Mesendoderm (in vitro differentiated cells): ENCODE data around the gene CAMK2A.

Source experiments
- DNase-seq: peaks from one replicate; pipeline ENCODE4 v3.0.0; 2013
- H2AK5ac ChIP-seq: 2 replicates; pipeline ENCODE4 v1.6.1; 2013; ENCODE audit warnings: low read length, inconsistent platforms
- H2BK120ac ChIP-seq: 2 replicates; pipeline ENCODE4 v1.6.1; 2013; ENCODE audit warnings: low read depth, mild to moderate bottlenecking, low read length, moderate library complexity, mixed read lengths
- H2BK15ac ChIP-seq: replicated peaks from 2 replicates; pipeline ENCODE4 v1.6.1; 2013; ENCODE audit warnings: low read depth, mild to moderate bottlenecking, moderate library complexity
- H2BK5ac ChIP-seq: 2 replicates; pipeline ENCODE4 v1.6.1; 2013; ENCODE audit warnings: low read length, inconsistent platforms
- H3K18ac ChIP-seq: 2 replicates; pipeline ENCODE4 v1.6.1; 2013; ENCODE audit warnings: mild to moderate bottlenecking, low read length, mixed read lengths
- H3K23ac ChIP-seq: one replicate; pipeline ENCODE4 v1.6.1; 2013; ENCODE audit warnings: low read length
- H3K27ac ChIP-seq: 2 replicates; pipeline ENCODE4 v1.5.1; 2013; ENCODE audit warnings: low read depth, mild to moderate bottlenecking, inconsistent platforms, low read length, moderate library complexity
- H3K27me3 ChIP-seq: 2 replicates; pipeline ENCODE4 v1.6.1; 2013; ENCODE audit warnings: low read length, control low read depth, mild to moderate bottlenecking, inconsistent platforms; ENCODE audit not compliant: insufficient read depth, poor library complexity
- H3K36me3 ChIP-seq: 2 replicates; pipeline ENCODE4 v1.6.1; 2013; ENCODE audit warnings: low read length, inconsistent platforms; ENCODE audit not compliant: control insufficient read depth, insufficient read depth
- H3K4ac ChIP-seq: one replicate; pipeline ENCODE4 v1.6.1; 2013; ENCODE audit warnings: low read depth, mild to moderate bottlenecking, low read length, moderate library complexity
- H3K4me1 ChIP-seq: 2 replicates; pipeline ENCODE4 v1.6.1; 2013; ENCODE audit warnings: low read depth, low read length, inconsistent platforms; ENCODE audit not compliant: control insufficient read depth
- H3K4me2 ChIP-seq: 2 replicates; pipeline ENCODE4 v1.6.1; 2013; ENCODE audit warnings: low read length
- H3K4me3 ChIP-seq: 2 replicates; pipeline ENCODE4 v1.5.1; 2013; ENCODE audit warnings: mild to moderate bottlenecking, low read length
- H3K56ac ChIP-seq: one replicate; pipeline ENCODE4 v1.6.1; 2013; ENCODE audit warnings: low read length
- H3K79me1 ChIP-seq: 2 replicates; pipeline ENCODE4 v1.6.1; 2013; ENCODE audit warnings: low read length, inconsistent platforms
- H3K79me2 ChIP-seq: 2 replicates; pipeline ENCODE4 v1.6.1; 2013; ENCODE audit warnings: mild to moderate bottlenecking, low read length; ENCODE audit not compliant: control insufficient read depth, insufficient read depth
- H3K9ac ChIP-seq: 2 replicates; pipeline ENCODE4 v1.6.1; 2013; ENCODE audit warnings: low read length, inconsistent platforms
- H4K5ac ChIP-seq: one replicate; pipeline ENCODE4 v1.6.1; 2013; ENCODE audit warnings: low read length
- H4K8ac ChIP-seq: one replicate; pipeline ENCODE4 v1.6.1; 2013; ENCODE audit warnings: low read depth, mild to moderate bottlenecking, control low read depth, low read length, moderate library complexity
- WGBS: extraction: QIAGEN DNeasy Blood & Tissue Kit; methylation state at CpG from one replicate; pipeline ENCODE4 v1.1.7; 2013; ENCODE audit warnings: low lambda C conversion rate, missing lambda C conversion rate; ENCODE audit not compliant: insufficient coverage; ENCODE audit errors: extremely low coverage; 5-methylcytosine and 5-hydroxymethylcytosine counted together

CAMK2A gene

GRCh38 chr5:150227036-150227435 is 62.5 kb downstream of the CAMK2A start:
- no peak overlapping the region for H3K4me2 ChIP-seq
- H3K56ac ChIP-seq: no peak overlapping the region
- H3K9ac ChIP-seq: no peak overlapping the region
- no peaks in the 10 kb centered on the region for H3K79me2 ChIP-seq
- H3K4ac ChIP-seq: no peak overlapping the region
- H4K8ac ChIP-seq: no peak overlapping the region
- WGBS: no CpG with 5 or more reads among the region's 5 CpGs
- no peak overlapping the region for H3K4me3 ChIP-seq
- no peak for DNase-seq
- no peak overlapping the region for H4K5ac ChIP-seq
- no peak overlapping the region for H3K23ac ChIP-seq
- no peak overlapping the region for H2AK5ac ChIP-seq
- no peak overlapping the region for H3K18ac ChIP-seq
- H2BK15ac ChIP-seq: no peak overlapping the region
- H3K36me3 ChIP-seq: no peaks in the 10 kb centered on the region
- H2BK120ac ChIP-seq: no peak overlapping the region
- no peak overlapping the region for H2BK5ac ChIP-seq
- H3K27me3 ChIP-seq: no peaks in the 10 kb centered on the region
- H3K4me1 ChIP-seq: peaks cover 4% of the 10 kb centered on the region
- H3K27ac ChIP-seq: no peak overlapping the region
- no peaks in the 10 kb centered on the region for H3K79me1 ChIP-seq

- Histone ChIP-seq H3K56ac (no peak overlapping the region), H3K18ac (no peak overlapping the region), H3K79me1 (no peaks in the 10 kb centered on the region), H3K9ac (no peak overlapping the region), H3K4me1 (peaks cover 4% of the 10 kb centered on the region), H2BK5ac (no peak overlapping the region), H3K4me2 (no peak overlapping the region), H4K8ac (no peak overlapping the region), H2AK5ac (no peak overlapping the region), H3K79me2 (no peaks in the 10 kb centered on the region), H2BK15ac (no peak overlapping the region), H3K27me3 (no peaks in the 10 kb centered on the region), H4K5ac (no peak overlapping the region), H3K36me3 (no peaks in the 10 kb centered on the region), H3K4me3 (no peak overlapping the region), H3K4ac (no peak overlapping the region), H2BK120ac (no peak overlapping the region), H3K23ac (no peak overlapping the region), H3K27ac (no peak overlapping the region)
- DNase-seq: no peak
- no CpG with 5 or more reads among the region's 8 CpGs for WGBS
Measured at GRCh38 chr5:150224483-150225027, 65.0 kb downstream of the CAMK2A start.

DNA sequence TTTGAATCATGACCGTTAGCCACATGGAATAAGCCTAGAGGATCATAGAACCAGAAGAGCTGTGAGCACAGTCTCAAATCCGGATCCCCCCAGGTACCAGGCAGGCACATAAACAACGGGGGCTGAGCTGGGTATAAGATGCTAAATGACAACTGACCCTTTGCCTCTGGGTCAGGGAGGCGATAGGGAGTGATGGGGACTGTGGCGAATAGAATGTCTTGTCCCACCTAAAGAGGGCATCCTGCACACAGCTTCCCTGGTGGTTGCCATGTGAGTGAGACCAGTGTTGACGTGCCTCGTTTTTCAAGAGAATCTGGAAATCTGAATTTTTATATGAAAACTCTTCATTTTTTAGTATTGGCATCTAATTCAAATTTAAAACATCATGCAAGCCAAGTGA is 66.1 kb downstream of the CAMK2A start:
- Histone ChIP-seq H3K4me1 (peaks cover 4% of the 10 kb centered on the region), H3K4ac (no peak overlapping the region), H4K5ac (no peak overlapping the region), H3K79me1 (no peaks in the 10 kb centered on the region), H3K79me2 (no peaks in the 10 kb centered on the region), H3K18ac (no peak overlapping the region), H4K8ac (no peak overlapping the region), H2AK5ac (no peak overlapping the region), H3K27me3 (no peaks in the 10 kb centered on the region), H2BK5ac (no peak overlapping the region), H3K4me2 (no peak overlapping the region), H3K56ac (no peak overlapping the region), H3K9ac (no peak overlapping the region), H2BK120ac (no peak overlapping the region), H3K36me3 (no peaks in the 10 kb centered on the region), H3K23ac (no peak overlapping the region), H2BK15ac (no peak overlapping the region), H3K27ac (no peak overlapping the region), H3K4me3 (no peak overlapping the region)
- no peak for DNase-seq
- no CpG with 5 or more reads among the region's 7 CpGs for WGBS

- DNase-seq: no peak
- Histone ChIP-seq H3K4me1 (peaks cover 3% of the 10 kb centered on the region), H2BK15ac (no peak overlapping the region), H2BK120ac (no peak overlapping the region), H3K36me3 (no peaks in the 10 kb centered on the region), H3K4me2 (no peak overlapping the region), H3K79me1 (no peaks in the 10 kb centered on the region), H3K9ac (no peak overlapping the region), H3K27ac (no peak overlapping the region), H3K4me3 (no peak overlapping the region), H3K79me2 (no peaks in the 10 kb centered on the region), H4K8ac (no peak overlapping the region), H3K4ac (no peak overlapping the region), H3K27me3 (no peaks in the 10 kb centered on the region), H4K5ac (no peak overlapping the region), H2AK5ac (no peak overlapping the region), H3K18ac (no peak overlapping the region), H2BK5ac (no peak overlapping the region), H3K23ac (no peak overlapping the region), H3K56ac (no peak overlapping the region)
- no CpG with 5 or more reads among the region's 21 CpGs for WGBS
Measured at GRCh38 chr5:150222906-150223305, 66.7 kb downstream of the CAMK2A start.

GRCh38 chr5:150221471-150221870 is 68.1 kb downstream of the CAMK2A start:
- WGBS: no CpG with 5 or more reads among the region's 5 CpGs
- no peak for DNase-seq
- H3K4me1 ChIP-seq: no peaks in the 10 kb centered on the region

DNA sequence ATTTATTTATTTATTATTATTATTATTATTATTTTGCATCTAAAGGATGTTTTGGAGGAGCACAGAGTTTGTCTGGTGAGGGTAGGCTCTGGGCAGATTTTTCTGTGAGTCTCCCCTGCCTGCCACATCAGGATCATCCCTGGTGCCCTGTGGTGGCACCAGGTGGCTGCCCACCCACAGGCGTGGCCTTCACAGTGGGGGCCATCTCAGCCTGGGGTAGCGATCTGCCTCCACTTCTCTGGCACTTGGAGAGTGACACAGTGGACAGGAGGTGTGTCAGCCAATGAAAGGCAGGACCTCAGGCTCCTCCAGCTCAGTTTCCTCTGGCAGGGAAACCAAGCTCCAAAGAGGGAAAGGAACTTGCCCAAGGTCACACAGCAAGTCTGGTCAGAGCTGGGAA is 69.7 kb downstream of the CAMK2A start:
- no peak overlapping the region for H2AK5ac ChIP-seq
- no peak overlapping the region for H2BK120ac ChIP-seq
- H3K79me1 ChIP-seq: no peaks in the 10 kb centered on the region
- H3K23ac ChIP-seq: no peak overlapping the region
- no peak overlapping the region for H3K4me2 ChIP-seq
- H3K4ac ChIP-seq: no peak overlapping the region
- H3K27me3 ChIP-seq: no peaks in the 10 kb centered on the region
- DNase-seq: no peak
- no peaks in the 10 kb centered on the region for H3K4me1 ChIP-seq
- H2BK15ac ChIP-seq: no peak overlapping the region
- no peak overlapping the region for H4K5ac ChIP-seq
- no peak overlapping the region for H3K27ac ChIP-seq
- H4K8ac ChIP-seq: no peak overlapping the region
- no CpG with 5 or more reads among the region's 2 CpGs for WGBS
- no peaks in the 10 kb centered on the region for H3K36me3 ChIP-seq
- no peaks in the 10 kb centered on the region for H3K79me2 ChIP-seq
- H3K4me3 ChIP-seq: no peak overlapping the region
- no peak overlapping the region for H3K9ac ChIP-seq
- H3K56ac ChIP-seq: no peak overlapping the region
- no peak overlapping the region for H2BK5ac ChIP-seq
- H3K18ac ChIP-seq: no peak overlapping the region

More at GRCh38 chr5:150221471-150221870, 68.1 kb downstream of the CAMK2A start:
- H3K79me2 ChIP-seq: no peaks in the 10 kb centered on the region
- H3K27me3 ChIP-seq: no peaks in the 10 kb centered on the region
- no peak overlapping the region for H3K9ac ChIP-seq
- H3K23ac ChIP-seq: no peak overlapping the region
- no peak overlapping the region for H3K56ac ChIP-seq
- no peak overlapping the region for H2BK120ac ChIP-seq
- H3K18ac ChIP-seq: no peak overlapping the region
- H4K8ac ChIP-seq: no peak overlapping the region
- no peaks in the 10 kb centered on the region for H3K79me1 ChIP-seq
- no peak overlapping the region for H3K4ac ChIP-seq
- H3K4me2 ChIP-seq: no peak overlapping the region
- H2BK5ac ChIP-seq: no peak overlapping the region
- no peak overlapping the region for H3K4me3 ChIP-seq
- H3K36me3 ChIP-seq: no peaks in the 10 kb centered on the region
- no peak overlapping the region for H4K5ac ChIP-seq
- no peak overlapping the region for H2BK15ac ChIP-seq
- H2AK5ac ChIP-seq: no peak overlapping the region
- H3K27ac ChIP-seq: no peak overlapping the region
